OCI-M2 (cell line): ENCODE measurements around the gene PKD1L1.
"Not testable (repeated sequence)": the region's sequence is repeated elsewhere in the genome, so short reads cannot be mapped to it uniquely, and the experiment has no call there.

Experiments
- DNase-seq: peaks from one replicate; lab custom pipeline; 2025; ENCODE audit not compliant: unreplicated experiment; lab: John Stamatoyannopoulos, UW

Gene PKD1L1

DNA sequence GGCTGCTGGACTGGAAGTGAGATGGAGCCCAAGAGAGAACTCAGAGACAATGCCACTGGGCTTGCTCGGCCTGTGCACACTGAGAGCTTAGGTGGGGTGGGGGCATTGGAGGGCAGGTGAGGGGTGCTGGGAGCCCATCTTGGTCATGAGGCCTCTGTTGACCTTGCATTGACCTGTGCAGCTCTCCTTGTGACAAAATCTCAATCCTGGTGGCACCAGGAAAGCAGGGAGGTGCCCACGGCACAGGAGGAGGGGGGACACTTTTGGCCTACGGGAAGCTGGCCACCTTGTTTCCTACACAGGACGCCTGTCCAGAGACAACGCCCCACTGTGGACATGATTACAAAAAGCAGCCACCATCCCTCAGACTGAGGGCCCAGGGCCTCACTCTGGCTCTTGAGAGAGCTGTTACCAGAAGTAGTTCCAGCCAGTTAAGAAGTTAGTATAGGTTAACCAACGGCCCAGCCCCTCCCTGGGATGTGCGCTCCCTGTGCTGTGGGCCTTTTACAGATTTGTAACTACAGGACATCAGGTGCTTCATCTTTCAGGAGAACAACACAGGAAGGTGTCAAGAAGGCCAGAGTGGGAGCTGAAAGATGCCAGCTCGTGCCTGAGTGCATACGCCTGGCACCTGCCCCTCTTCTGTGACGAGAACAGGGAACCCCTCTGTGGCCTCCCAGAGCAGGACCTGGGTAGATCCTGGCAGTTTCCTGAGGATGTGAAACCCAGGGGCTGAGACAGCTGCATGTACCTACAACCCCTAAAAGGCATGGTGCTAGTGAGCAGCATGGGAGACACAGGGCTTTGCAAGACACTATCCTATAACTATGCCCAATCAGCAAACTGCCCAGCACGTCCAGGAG, 10.3 kb downstream of the PKD1L1 start:
- DNase-seq = no peak

- no peak for DNase-seq
Observed at GRCh38 chr7:47937065-47937687, 11.1 kb downstream of the PKD1L1 start.

DNA sequence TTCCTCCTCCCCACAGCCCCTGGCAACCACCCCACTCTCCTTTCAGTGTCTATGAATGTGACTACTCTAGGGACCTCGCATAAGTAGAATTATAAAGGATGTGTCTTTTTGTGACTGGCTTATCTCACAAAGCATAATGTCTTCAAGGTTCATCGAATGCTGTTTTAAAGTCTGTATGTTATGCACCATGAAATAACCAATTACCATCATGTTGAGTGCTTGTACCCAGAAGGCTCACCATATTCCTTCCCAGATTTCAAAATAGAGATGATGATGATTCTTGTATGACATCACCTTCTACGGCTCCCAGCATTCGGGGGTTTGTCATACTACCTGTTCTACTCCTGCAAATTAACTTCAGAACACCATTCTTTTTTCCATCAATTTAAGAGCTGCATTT, 11.9 kb downstream of the PKD1L1 start:
- no peak for DNase-seq

DNA sequence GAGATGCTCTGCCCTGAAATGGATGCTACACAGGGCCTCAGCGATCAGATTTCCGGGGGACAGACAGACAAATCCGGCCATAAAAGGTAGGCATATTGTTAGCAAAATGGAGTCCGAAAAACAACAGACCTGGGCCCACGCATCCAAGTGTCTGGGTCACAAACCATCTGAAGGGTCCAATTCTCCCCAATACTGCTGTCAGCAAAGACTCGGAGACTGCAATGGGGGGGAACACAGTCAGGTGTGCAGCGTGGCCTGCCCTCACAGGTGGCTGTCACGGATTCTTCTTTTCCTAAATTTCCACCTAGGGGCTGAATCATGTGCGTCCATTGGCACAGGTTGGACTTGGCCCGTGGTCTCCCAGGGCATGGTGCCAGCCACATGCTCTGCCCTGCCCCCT, 12.9 kb downstream of the PKD1L1 start:
- no peak for DNase-seq

- no peak for DNase-seq
Observed at GRCh38 chr7:47934831-47935230, 13.4 kb downstream of the PKD1L1 start.

DNA sequence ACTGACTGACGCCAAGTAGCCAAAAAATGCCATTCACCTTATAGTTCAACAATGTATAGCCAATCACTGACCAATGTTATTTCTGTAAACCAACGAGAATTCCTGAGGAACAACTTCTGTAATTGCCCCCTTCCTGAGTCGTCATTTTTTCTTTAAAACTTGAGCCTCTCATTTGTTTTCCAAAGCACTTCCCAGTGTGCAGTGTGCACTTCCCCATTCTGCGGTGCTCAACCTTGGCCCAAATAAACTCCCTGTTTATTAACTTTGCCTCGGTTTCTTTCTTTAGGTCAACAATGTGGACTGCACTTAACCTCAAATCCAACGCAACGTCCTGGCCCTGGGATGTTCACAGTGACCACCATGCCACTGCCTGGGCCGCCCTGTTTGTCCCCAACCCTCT, 15.1 kb downstream of the PKD1L1 start:
- DNase-seq = no peak

GRCh38 chr7:47932466-47933037, 15.7 kb downstream of the PKD1L1 start:
- no peak for DNase-seq

- DNase-seq = no peak
Observed at GRCh38 chr7:47932016-47932415, 16.2 kb downstream of the PKD1L1 start.

GRCh38 chr7:47931005-47932004, 17.0 kb downstream of the PKD1L1 start:
- DNase-seq = no peak

- no peak for DNase-seq
Observed at GRCh38 chr7:47924266-47924665, 24.0 kb downstream of the PKD1L1 start.

- not testable (repeated sequence) for DNase-seq
Observed at GRCh38 chr7:47923081-47923875, 25.0 kb downstream of the PKD1L1 start.

DNA sequence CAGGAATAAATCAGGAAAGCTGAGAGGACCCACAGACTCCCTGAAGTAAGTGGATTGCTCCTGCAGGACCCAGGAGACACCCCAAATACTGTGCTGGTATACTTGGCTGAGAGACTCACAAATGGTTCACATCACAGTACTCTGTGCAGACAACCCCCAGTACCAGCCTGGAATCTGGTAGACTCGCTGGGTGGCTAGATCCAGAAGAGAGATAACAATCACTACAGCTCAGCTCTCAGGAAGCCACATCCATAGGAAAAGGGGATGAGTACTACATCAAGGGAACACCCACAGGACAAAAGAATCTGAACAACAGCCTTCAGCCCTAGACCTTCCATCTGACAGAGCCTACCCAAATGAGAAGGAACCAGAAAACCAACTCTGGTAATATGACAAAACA, 31.8 kb downstream of the PKD1L1 start:
- DNase-seq = not testable (repeated sequence)

- DNase-seq = no peak
Observed at GRCh38 chr7:47915616-47915976, 32.7 kb downstream of the PKD1L1 start.

DNA sequence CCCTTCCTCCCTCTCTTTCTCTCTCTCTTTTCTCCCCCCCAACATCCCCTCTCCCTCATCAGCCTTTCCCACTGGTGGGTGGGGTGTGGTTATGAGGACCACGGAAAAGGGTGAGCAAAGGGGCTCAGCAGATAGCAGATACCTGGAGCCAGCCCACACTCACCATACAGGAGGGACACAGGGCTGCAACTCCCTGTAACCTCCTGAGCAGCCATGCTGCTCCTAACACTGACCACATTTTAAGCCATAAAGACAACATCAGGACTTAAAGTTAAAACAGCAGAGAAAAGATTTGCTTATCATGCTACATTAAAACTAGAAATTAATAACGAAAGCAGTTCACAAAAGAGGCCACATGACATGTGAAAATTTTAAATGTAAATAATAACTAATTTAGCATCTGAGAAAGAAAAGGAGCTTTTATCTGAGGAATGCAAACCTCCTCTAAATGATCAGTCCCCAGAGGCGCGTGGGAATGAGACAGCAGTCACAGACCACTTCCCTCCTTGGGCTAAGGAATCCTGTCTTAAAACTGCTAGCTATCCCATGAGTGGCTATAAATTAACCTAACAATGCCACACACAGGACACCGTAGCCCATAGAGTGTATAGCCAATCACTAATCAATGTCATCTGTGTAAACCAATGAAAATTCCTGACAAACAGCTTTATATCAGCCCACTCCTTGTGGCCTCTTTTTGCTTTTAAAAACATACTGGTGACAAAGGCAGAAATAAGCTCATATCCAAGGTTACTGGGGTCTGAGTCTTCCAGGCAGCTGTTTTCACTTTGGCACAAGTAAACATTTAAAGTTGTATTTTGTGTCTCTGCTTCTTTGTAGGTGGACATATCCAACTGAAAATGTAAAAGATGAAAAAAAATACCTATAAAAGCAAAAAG, 33.3 kb downstream of the PKD1L1 start:
- no peak for DNase-seq

GRCh38 chr7:47912332-47912731, 35.9 kb downstream of the PKD1L1 start:
- DNase-seq = no peak

DNA sequence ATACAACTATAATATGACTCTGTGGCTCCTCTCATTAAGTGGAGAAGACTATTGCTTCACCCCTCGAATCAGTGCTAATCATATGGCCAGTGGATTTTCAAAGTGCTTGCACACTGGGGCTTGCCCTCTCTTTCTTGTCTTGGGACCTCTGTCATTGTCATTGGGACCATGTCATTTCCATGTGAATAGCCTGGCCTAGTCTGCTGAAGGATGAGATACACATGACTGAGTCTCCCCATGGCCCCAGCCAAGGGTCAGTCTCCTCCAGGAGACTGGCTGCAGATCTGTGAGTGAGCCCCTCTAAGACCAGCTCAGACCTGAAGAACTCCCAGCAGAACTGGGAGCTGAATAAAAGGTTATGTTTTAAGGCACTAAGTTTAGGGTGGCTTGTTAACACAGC, 39.5 kb downstream of the PKD1L1 start:
- DNase-seq = no peak

- DNase-seq = no peak
Observed at GRCh38 chr7:47907981-47908616, 40.2 kb downstream of the PKD1L1 start.

DNA sequence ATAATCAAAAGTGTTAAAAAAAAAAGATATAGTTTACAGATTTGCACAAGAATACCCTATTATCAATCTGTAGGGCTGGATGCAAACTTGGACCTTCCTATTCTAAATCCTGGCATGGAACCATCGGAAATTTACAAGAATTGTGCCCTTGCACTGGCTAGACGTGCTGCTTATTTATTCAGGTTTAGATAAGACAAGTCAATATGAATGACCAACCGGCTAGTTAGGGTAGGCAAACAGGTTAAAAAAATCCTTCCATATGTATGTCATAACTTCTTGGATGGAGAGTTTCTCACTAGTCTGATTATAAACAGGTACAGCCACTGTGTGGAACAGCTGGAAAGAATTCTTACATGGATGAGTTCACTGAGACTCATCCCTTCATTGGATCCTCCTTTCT, 41.4 kb downstream of the PKD1L1 start:
- DNase-seq = no peak
